M059J (cell line): ENCODE data around the gene PRIMA1. TPM values are rescaled to one million over a fixed set of nuclear protein-coding genes. Genes with fewer than 3 reads are reported as not detected.

ENCODE experiments used
- DNase-seq: peaks from one replicate; pipeline ENCODE4 v3.0.0-alpha.2; 2012; ENCODE audit warnings: low read depth
- total RNA-seq: library from RNA; depleted of rRNA; stranded (reverse); fragments of >200 nt; shearing (Covaris generic); gene quantifications from 2 replicates; pipeline ENCODE4 v1.2.3, GENCODE V29; 2014

The PRIMA1 gene
- total RNA-seq, 1 experiment from 2014 or later = not detected

DNA sequence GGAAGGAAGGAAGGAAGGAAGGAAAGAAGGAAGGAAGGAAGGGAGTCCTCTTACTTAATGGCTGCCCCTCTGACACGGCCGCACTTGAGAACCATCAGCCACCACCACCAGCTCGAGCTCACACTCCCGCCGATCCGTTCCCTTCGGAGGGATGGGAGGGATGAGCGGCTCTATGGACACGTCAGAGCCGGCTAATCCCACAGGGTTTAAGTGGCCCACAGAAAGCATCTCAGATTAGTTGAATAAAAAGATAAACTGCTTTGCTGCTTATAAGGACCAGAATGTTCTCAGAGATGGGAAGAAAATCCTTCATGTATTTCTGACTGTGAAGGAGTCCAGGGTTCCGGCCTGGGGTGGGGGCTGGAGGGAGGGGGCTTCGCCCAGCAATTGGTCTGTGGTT lies 31.1 kb downstream of the PRIMA1 start:
- no peak for DNase-seq

DNA sequence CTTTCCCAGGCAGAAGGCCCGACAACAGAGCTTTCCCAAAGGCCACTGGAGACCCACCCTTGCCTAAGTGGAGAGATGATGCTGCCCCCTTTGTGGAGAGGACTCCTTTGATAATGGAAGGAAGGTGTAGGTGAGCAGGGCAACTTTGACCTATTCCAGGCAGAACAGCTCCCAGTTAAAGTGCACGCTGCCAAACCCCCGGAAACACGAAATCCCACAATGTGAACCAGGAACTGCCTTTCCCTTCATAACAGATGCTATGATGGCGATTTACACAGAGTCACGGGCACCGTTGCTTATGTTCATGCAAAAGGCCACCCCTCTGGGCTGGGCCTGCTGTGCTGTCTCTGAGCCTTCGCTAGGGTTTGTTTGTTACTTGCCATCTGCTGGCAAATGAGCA lies 34.6 kb downstream of the PRIMA1 start:
- DNase-seq = no peak

DNA sequence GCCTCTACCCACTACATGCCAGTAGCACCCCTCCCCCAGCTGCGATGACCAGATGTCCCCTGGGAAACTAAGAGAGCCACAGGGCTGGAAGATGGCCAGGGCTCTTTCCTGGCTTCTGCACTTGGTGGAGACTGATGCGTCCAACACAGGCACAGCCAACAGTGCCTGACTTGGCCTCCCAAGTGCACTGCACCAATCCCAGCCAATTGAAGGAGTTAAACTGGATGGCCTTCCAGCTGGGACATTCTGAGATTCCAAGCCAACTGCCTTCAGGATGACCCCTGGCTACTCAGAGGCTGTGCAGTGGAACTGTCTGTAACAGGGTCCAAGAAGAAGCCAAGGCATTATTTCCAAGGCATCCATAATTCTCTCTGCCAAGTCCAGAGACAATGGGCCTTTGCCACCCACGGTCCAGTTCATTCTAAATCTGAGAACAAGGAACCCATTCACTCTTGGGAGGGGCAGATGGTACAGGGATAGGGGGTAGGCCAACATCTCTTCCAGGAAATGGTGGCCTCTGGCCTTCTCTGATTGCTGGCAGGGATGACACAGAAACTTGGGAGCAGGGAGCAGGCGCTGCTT lies 35.2 kb downstream of the PRIMA1 start:
- no peak for DNase-seq

DNA sequence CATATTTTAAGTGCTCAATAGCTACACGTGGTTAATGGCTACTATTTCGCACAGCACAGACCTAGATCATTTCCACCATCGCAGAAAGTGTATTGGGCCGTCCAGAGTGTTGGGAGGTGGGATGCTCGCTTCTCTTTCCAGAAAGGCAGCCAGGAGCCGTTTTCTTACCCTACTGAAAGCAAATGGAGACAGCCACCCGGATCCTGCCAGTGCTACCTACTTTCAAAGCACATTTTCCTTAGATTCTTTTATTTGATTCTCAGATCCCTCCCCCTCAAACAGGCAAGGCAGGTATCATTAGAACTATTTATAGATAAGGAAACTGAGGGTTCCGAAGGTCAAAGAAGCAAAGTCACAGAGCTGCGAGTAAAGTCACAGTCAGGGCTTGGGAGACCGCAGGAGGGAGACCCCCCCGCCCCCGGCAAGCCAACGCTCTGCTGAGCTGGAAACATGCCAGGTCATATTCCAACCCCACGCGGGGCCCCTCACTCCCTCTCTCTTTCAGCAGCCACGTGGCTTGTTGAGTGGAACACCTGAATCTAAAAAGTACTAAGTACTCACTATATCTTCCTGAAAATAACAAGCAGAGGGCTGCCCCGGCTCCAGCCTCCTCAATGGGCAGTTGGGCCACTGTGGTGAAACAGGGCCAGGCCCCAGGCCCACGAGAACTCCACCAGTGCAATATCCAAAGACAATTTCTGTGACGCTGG lies 36.2 kb downstream of the PRIMA1 start:
- DNase-seq = no peak

GRCh38 chr14:93749076-93749420 lies 39.2 kb downstream of the PRIMA1 start:
- no peak for DNase-seq

- no peak for DNase-seq
These were observed 39.8 kb downstream of the PRIMA1 start for GRCh38 chr14:93748208-93749075.

- DNase-seq = no peak
These were observed 40.7 kb downstream of the PRIMA1 start for GRCh38 chr14:93747560-93747959.

- DNase-seq = no peak
These were observed 41.2 kb downstream of the PRIMA1 start for GRCh38 chr14:93747102-93747501.

- DNase-seq = no peak
These were observed 42.5 kb downstream of the PRIMA1 start for GRCh38 chr14:93745603-93746273.

GRCh38 chr14:93744876-93745275 lies 43.4 kb downstream of the PRIMA1 start:
- no peak for DNase-seq

- no peak for DNase-seq
These were observed 44.1 kb downstream of the PRIMA1 start for GRCh38 chr14:93744176-93744575.

DNA sequence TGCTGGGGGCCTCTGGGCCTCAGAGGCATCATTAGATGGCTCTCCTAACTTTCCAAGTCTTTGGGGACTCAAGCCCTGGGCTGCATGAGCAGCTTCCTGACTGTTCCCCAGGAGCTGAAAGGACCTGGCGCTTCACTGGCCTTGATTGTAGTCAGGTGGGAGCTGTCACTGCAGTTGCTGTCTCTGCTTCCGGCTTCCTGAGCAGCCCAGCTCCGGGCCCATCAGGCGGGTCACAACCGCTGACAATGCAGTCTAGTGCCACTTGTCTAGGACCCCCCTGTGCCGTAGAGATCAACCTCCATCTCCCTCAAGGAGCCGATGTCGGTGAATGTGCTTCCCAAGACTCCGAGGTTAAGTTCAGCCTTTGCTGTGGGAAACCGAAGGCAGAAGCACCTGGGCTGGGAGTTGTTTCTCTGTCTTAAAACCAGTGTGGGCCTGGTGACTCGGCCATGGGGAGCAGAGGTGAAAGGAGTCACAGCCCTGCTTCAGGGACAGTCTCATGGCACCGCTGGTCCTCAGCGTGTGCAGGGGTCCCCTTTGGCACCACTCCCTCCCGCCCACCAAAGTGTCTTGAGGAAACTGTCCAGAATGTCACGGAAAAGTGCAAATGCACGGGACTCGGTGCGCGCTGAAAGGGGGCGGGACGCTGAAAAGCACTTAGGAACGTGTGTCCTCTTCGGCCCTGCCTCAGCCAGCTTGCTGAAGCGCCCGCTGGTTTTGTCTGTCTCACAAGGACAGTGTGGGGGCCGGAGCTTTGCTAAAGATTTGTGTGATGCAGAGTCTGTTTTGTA lies 44.8 kb downstream of the PRIMA1 start:
- DNase-seq = no peak

DNA sequence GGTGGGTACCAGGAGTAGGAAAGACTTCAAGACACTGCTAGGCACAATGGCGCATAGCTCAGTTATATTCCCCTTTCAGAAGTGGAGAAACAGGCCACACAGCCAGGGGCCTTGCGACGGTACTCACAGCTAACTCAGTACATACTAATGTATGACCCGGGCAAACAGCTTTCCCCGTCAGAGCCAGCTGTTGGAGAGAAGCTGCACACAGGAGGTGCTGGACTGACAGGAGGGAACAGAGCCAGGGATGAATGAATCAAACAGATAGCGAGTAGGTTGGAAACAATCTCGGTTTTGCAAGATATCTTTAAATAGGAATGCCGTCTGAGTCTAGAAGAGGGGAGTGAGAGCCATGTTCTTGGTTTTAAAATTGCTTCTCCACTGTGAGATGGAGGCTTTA lies 45.5 kb downstream of the PRIMA1 start:
- DNase-seq = no peak

GRCh38 chr14:93741556-93742230 lies 46.6 kb downstream of the PRIMA1 start:
- DNase-seq = no peak

DNA sequence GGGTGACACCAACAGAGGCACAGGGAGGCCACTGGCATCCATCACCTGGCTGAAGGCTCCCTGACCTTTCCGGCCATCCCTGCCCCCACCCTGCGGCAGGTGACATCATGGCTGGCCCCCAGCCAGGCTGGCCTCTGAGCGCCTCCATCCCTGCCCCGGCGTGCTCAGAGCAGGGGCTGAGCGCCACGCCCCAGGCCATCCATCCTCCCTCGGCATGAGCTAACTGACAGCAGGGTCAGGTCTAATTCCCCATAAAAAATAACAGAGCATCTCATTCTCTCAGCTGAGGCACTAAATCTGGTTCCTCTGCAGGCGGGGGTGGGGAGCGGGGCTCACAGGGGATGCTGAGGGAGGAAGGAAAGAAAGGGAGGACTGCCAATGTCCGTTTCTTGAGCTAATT lies 50.7 kb downstream of the PRIMA1 start:
- DNase-seq = no peak

DNA sequence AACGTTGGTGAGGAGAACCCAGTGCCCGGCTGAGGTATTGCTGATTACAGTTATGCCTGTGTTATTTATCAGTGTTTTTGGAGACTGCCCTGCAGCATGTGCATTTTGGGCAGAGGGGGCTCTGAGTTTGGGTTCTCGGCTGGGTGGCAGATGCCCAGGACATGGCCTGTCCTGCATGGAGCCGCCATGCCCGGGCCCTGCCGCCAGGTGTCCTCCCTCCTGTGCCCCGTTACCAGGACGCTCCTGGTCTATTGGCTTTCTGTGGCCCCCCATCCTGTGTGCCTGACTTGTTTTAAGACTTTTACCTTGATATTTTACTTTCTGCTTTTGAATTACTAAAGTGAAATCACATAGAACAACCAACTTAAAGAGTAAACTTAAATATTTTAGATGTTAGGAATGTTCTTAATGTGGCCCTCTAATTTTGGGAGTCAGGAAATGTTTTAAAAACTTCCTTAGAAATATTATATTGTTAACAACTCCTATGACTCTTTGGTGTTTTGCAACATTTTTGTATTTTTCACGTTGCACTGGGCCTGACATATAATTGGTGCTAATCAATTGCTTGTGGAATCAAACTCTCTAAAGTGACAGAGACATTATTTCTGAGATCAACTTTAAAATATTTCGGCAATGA lies 51.8 kb downstream of the PRIMA1 start:
- DNase-seq = no peak

DNA sequence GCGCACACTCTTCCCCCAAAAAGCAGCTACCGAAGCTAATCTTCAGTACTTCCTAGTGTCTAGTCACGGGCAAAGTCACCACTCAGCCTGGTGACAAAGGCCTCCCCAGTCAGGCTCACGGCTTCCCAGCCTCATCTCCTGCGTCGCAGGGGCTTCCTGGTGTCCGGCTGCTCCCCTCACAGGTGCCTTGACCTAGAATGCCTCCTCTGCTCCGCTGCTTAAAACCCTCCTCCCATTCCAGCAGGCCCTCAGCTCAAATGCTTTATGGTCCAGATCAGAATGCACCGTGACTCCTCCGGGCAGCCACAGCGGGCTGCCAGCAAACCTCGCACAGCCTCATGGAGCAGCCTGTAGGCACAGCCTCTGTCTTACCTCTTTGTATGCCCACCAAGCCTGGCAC lies 53.1 kb downstream of the PRIMA1 start:
- DNase-seq = no peak

DNA sequence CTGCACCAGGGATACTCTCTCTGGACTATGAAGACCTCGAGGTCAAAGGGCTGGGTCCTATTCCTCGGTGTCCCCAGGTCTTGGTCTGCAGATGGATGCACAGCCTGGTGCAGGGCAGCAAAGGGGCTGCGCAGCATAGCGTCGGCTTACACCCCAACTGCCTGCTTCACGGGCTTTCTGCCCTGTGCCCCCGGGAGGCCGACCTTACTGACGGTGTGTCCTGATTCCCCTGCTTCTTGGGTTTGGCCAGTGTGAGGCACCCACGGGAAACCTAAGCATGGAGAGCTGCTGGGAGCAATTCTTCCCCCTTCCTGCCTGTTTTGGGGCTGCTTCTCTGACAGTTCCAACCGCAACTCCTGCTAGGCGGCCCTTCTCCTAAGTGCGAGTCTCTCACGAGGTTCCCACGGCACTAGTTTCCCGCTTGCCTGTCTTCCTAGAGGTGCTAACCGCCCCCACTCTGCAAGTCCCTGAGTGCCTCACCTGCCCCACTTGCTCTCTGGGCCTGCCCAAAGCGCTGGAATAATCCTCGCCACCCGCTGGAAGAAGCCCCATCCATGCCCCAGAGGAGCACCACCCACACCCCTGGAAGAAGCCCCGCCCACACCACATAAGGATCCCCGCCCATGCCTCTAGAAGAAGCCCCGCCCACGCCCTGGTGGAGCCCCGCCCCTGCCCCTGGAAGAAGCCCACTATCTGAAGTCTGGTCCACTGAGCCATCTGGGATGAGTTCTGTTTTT lies 54.0 kb downstream of the PRIMA1 start:
- DNase-seq = no peak

- DNase-seq = no peak
These were observed 54.7 kb downstream of the PRIMA1 start for GRCh38 chr14:93733631-93734030.

DNA sequence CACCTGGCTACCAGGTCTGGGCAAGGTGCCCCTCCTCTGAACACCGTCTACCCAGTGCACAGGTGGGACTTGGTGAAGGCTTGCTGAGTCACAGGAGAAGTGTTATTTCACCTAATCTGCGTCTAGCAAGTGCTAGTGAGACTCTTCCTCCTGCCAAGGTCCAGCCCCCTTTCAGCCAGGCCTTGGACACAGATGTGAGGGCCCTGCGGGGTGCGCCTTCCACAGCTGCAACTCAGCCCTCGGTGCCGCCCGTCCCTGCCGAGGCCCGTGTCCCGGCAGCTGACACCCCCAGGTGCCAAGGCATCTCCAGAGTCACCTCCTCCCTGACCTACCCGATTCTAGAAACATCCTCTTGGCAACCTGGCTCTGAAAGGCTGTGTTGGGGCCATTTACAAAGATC lies 55.1 kb downstream of the PRIMA1 start:
- no peak for DNase-seq
